ENCODE measurements around the gene ST3GAL3. TPM values are rescaled to one million over a fixed set of nuclear protein-coding genes. Genes with fewer than 3 reads are reported as not detected.
A peak's percentile ranks its signal among the peaks of the same experiment; 100 is the strongest.

Gene ST3GAL3
- total RNA-seq, 2 donors from 2014 or later: 7.1 to 10.7 TPM

- intact Hi-C loops (cut with DNase I, micrococcal nuclease): no loop called here
- DNase-seq (no peak), ATAC-seq (no peak)
Measured at GRCh38 chr1:43736819-43737218, 29.5 kb downstream of the ST3GAL3 start.

GRCh38 chr1:43742026-43742425 is 34.7 kb downstream of the ST3GAL3 start:
- ATAC-seq: no peak
- DNase-seq: no peak
- intact Hi-C loops (cut with DNase I, micrococcal nuclease): no loop called here

GRCh38 chr1:43743206-43743605 is 35.9 kb downstream of the ST3GAL3 start:
- DNase-seq (no peak), ATAC-seq (no peak)
- intact Hi-C loops (cut with DNase I, micrococcal nuclease): no loop called here

- intact Hi-C loops (cut with DNase I, micrococcal nuclease): no loop called here
- no peak for DNase-seq
- no peak for ATAC-seq
Measured at GRCh38 chr1:43747736-43748135, 40.4 kb downstream of the ST3GAL3 start.

DNA sequence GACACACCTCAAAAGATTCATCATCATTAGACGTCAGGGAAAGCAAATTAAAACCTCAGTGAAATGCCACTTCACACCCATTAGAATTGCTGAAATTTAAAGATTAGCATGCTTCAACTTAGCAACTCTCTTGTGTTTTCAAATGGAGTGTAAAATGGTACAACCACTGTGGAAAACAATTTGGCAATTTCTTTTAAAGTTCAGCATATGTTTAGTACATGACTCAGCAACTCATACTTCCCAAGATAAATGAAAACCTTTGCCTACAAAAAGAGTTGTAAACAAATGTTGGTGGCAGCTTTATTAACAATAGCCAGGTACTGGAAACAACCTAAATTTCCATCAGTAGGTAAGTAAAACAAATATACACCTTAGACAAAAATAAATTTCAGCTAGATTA is 42.7 kb downstream of the ST3GAL3 start:
- DNase-seq: no peak
- ATAC-seq: no peak
- intact Hi-C loops (cut with DNase I, micrococcal nuclease): no loop called here

DNA sequence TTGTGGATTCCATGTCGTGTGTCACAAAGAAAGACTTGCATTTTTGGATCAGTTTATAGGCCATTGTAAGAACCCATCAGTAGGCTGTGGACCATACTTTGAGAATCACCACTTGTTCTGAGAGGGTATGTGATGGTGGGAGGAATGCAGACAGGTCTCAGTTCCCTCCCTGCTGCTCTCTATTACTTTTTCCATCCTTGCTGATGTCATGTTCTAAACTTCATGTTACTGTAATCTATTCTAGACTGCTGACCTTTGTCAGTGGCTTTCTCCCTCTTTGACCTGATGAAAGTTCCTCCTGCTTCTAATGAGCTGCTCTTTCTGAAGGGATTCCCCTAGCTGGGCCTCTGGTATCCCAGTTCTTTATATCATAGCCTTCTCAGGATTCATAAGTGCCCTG is 46.1 kb downstream of the ST3GAL3 start:
- intact Hi-C loops (cut with DNase I, micrococcal nuclease): no loop called here
- ATAC-seq: no peak
- no peak for DNase-seq

DNA sequence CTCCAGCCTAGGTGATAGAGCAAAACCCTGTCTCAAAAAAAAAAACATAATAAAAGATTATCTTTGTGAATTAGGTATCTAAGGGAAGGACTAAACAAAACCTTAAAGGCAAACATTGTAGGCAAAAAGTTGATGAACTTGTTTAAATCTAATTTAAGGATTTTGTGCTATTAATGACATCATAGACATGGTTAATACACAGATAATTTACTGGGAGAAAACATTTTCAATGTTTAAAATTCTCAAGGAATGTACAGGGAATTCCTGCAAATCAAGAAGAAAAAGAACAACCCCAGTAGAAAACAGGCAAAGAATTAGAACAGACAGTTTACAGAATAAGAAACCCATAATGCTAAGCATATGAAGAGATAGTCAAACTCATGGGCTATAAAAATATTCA is 47.6 kb downstream of the ST3GAL3 start:
- ATAC-seq (no peak), DNase-seq (no peak)
- intact Hi-C loops (cut with DNase I, micrococcal nuclease): no loop called here

GRCh38 chr1:43757343-43758053 is 50.2 kb downstream of the ST3GAL3 start:
- intact Hi-C loops (cut with DNase I, micrococcal nuclease): no loop called here
- ATAC-seq: peak; percentile 93
- no peak for DNase-seq

GRCh38 chr1:43760745-43761317 is 53.5 kb downstream of the ST3GAL3 start:
- DNase-seq (no peak), ATAC-seq (no peak)
- intact Hi-C loops (cut with DNase I, micrococcal nuclease): loop anchor here (5.0 to 10.0 kb wide), 3 partner anchors 171 to 284 kb away; partner anchors contain the start of gene ARTN (in 2 of the 2)

- peak; percentile 96 for ATAC-seq
- intact Hi-C loops (cut with DNase I, micrococcal nuclease): loop anchor here (5.0 to 10.0 kb wide), 3 partner anchors 169 to 281 kb away; partner anchors contain the start of gene ARTN (in 2 of the 2)
- peak; percentile 64 to 65 for DNase-seq
Measured at GRCh38 chr1:43763497-43763973, 56.2 kb downstream of the ST3GAL3 start.

DNA sequence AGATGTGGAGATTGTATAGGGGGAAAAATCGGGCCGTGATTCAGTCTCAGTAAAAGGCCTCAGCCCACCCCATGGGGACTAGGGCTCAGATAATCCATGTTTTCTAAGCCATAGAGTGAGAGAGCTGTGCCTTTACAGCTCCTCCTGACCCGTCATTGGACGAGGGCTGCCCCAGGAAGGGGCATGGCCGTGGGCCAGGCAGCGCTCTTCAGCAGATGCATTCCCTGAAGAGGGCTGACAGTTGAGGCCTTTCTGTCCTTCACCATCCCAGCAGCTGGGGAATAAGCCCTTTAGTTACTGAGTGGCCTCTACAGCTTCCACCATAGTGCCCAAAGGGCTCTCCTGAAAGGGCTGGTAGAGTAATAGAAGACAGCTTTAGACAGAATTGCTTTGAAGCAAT is 57.2 kb downstream of the ST3GAL3 start:
- no peak for DNase-seq
- intact Hi-C loops (cut with DNase I, micrococcal nuclease): loop anchor here (5.0 to 10.0 kb wide), 3 partner anchors 168 to 280 kb away; partner anchors contain the start of gene ARTN (in 2 of the 2)
- no peak for ATAC-seq

GRCh38 chr1:43766086-43766784 is 58.9 kb downstream of the ST3GAL3 start:
- no peak for ATAC-seq
- no peak for DNase-seq
- intact Hi-C loops (cut with DNase I, micrococcal nuclease): loop anchor here (10.0 kb wide), 2 partner anchors 169 to 279 kb away; partner anchors contain the start of gene ARTN (in 1 of the 2)

DNA sequence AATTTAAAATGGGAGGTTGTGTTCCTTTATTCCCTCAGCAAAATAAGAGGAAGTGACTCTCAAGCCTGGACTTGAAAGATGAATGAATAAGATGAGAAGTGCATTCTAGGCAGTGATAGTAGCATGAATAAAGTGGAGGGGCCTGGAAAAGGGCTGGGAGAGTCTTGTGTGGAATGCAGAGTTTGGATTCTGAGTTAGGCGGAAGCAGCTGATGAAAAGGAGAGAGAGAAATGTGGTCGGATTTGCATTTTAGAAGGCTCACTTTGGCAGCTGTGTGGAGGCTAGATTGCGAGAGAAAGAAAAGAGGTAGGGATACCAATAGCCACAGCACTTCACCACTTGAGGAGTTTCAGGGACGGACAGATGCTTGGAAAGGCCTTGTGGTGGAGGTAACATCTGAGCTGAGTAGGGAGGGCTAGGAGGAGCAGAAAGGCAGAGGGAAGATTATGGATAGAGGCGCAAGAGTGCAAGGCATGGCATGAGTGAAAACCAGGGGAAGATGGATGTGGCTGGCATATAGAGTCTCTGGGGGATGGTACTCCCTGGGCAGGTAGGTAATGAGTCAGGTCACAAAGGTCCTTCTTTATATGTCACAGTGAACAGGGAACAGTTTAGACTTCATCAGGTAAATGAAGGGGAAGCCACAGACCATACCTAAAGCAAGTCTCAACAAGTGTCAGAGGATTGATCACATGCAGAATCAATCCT is 59.6 kb downstream of the ST3GAL3 start:
- no peak for DNase-seq
- intact Hi-C loops (cut with DNase I, micrococcal nuclease): loop anchor here (10.0 kb wide), 2 partner anchors 168 to 278 kb away; partner anchors contain the start of gene ARTN (in 1 of the 2)
- ATAC-seq: peak; percentile 63

- DNase-seq: no peak
- no peak for ATAC-seq
- intact Hi-C loops (cut with DNase I, micrococcal nuclease): loop anchor here (10.0 kb wide), 2 partner anchors 167 to 277 kb away; partner anchors contain the start of gene ARTN (in 1 of the 2)
Measured at GRCh38 chr1:43768168-43768567, 60.8 kb downstream of the ST3GAL3 start.

DNA sequence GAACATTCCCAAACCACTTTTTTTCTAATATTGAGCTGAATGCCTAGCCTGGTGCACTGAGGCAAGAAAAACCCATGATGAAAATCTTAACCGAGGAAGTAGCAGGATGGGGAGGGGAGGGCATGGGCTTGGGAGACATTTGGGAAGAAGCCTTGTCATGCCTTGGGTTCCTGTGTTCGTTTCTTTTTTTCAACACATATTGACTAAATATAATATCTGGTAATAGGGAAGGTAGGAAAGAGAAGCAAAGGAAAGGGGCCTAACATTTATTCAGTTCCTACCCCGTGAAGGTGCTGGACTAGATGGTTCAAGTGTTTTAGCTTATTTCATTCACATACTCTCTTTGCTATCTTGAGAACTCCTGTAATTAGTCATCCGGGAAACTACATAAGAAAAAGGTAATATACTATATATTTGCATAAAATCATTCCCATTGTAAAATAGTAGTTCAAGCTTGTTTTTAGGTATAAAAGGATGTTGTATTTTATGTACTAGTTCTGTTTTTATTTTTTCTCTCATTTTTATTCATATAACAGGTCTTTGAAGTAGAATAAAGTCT is 62.1 kb downstream of the ST3GAL3 start:
- ATAC-seq (no peak), DNase-seq (no peak)
- intact Hi-C loops (cut with DNase I, micrococcal nuclease): loop anchor here (10.0 kb wide), 2 partner anchors 165 to 275 kb away; partner anchors contain the start of gene ARTN (in 1 of the 2)

GRCh38 chr1:43770111-43770510 is 62.8 kb downstream of the ST3GAL3 start:
- ATAC-seq: no peak
- no peak for DNase-seq
- intact Hi-C loops (cut with DNase I, micrococcal nuclease): no loop called here

DNA sequence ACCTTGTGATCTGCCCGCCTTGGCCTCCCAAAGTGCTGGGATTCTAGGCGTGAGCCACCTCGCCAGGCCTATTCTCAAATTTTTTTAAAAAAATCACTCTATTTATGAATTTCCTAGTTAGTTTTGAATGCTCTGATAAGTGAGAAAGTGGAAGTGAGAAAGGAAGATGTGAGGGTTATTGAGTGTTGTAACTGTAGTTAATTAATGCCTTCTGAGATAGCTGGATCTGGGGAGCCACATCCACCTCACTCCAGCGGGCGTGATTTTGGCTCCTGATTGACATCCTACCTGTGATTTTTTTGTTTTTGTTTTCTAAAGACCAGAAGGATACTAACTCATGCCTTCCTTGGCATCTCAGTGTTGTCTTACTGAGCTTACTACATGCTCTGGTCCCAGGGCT is 65.6 kb downstream of the ST3GAL3 start:
- DNase-seq: no peak
- no peak for ATAC-seq
- intact Hi-C loops (cut with DNase I, micrococcal nuclease): no loop called here

DNA sequence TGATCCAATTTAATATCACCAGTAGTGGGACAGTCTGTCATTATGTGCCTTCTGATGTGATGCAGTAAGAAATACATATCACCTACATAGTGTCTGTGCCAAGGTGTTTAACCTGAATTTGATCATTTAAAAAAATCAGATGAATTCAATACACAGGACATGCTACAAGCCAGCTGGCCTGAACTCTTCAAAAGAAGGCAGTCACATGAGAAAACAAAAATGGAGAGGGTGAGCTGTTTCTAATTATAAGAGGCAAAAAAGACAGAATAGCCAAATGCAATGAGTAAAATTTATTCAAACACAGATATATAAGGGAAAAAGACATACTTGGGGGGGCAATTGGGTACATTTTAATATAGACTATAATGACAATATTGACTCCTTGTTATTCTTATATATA is 66.5 kb downstream of the ST3GAL3 start:
- DNase-seq: no peak
- ATAC-seq: no peak
- intact Hi-C loops (cut with DNase I, micrococcal nuclease): no loop called here

- DNase-seq (no peak), ATAC-seq (no peak)
- intact Hi-C loops (cut with DNase I, micrococcal nuclease): no loop called here
Measured at GRCh38 chr1:43774359-43774758, 67.0 kb downstream of the ST3GAL3 start.
